Endothelial cell of umbilical vein (primary cell): ENCODE results near the gene FXR1. TPM values are rescaled to one million over a fixed set of nuclear protein-coding genes. Genes with fewer than 3 reads are reported as not detected.

ENCODE experiments used
- BruUV-seq: library from RNA; stranded (reverse); fragments of 400-500 nt; replicated peaks from 2 replicates; lab custom pipeline; 2021; lab: Mats Ljungman, UMichigan
- CTCF ChIA-PET: fragments of 300-600, 350-600 bp; sonication (Branson Sonifier 250); formaldehyde crosslinking; loops from one replicate; lab custom pipeline; 2021; ENCODE audit warnings: antibody characterized with exemption, inconsistent platforms; lab: Charles Lee
- POLR2A ChIA-PET: fragments of 300-600, 350-600 bp; sonication (Branson Sonifier 250); formaldehyde crosslinking; loops from one replicate; lab custom pipeline; 2021; ENCODE audit warnings: antibody characterized with exemption, inconsistent platforms; lab: Charles Lee
- DNase-seq: peaks from one replicate; pipeline ENCODE4 v3.0.0-alpha.2; 2011; ENCODE audit warnings: low read depth, low spot score
- FAIRE-seq: peaks from 2 replicates; lab custom pipeline; 2011; peaks lifted over from hg19 to GRCh38; lab: Jason Lieb, UNC
- H2AFZ ChIP-seq: 2 replicates; pipeline ENCODE4 v1.6.0; 2012; ENCODE audit warnings: low read depth, low read length, control low read depth, inconsistent platforms
- H3K27ac ChIP-seq: 2 replicates; pipeline ENCODE4 v1.5.1; 2011; ENCODE audit warnings: low read depth, mild to moderate bottlenecking, control low read depth, low read length, moderate library complexity; ENCODE audit not compliant: insufficient read depth
- H3K27me3 ChIP-seq, 2 experiments: 2 replicates each; pipeline versions ENCODE4 v1.6.0 to v1.6.1; 2011; ENCODE audit warnings: low read length in 2 of 2, mixed read lengths in 1 of 2; ENCODE audit not compliant: control insufficient read depth in 2 of 2, insufficient read depth in 2 of 2
- H3K36me3 ChIP-seq, 2 experiments: 2 replicates in 1 of 2; 3 replicates in 1 of 2; pipeline ENCODE4 v1.5.1; 2011; ENCODE audit warnings: low read length in 2 of 2, mild to moderate bottlenecking in 1 of 2, moderate library complexity in 1 of 2; ENCODE audit not compliant: control insufficient read depth in 2 of 2, insufficient read depth in 2 of 2; ENCODE audit errors: extremely low read depth in 1 of 2
- H3K4me1 ChIP-seq: 3 replicates; pipeline ENCODE4 v1.5.1; 2011; ENCODE audit warnings: mild to moderate bottlenecking, low read length; ENCODE audit not compliant: control insufficient read depth, insufficient read depth; ENCODE audit errors: extremely low read depth
- H3K4me2 ChIP-seq: 2 replicates; pipeline ENCODE4 v1.6.1; 2011; ENCODE audit warnings: low read length, control low read depth, mixed read lengths; ENCODE audit not compliant: insufficient read depth
- H3K4me3 ChIP-seq, 3 experiments: fragments of 200-600 bp in 1 of 3; sonication (generic), shearing (Covaris generic) in 1 of 3; replicated peaks in 1 of 3; 2 replicates each; pipeline ENCODE4 v1.5.1; 2011 to 2016; ENCODE audit warnings: control low read depth in 3 of 3, low read length in 3 of 3, mild to moderate bottlenecking in 2 of 3, inconsistent platforms in 1 of 3, low read depth in 1 of 3, moderate library complexity in 1 of 3; ENCODE audit not compliant: insufficient read depth in 1 of 3
- H3K79me2 ChIP-seq: 2 replicates; pipeline ENCODE4 v1.6.0; 2012; ENCODE audit warnings: low read length, inconsistent platforms; ENCODE audit not compliant: control insufficient read depth, insufficient read depth
- H3K9ac ChIP-seq: replicated peaks from 2 replicates; pipeline ENCODE3; 2011; ENCODE audit warnings: low read length, control low read depth; ENCODE audit not compliant: insufficient read depth; ENCODE audit errors: extremely low read depth
- H3K9me1 ChIP-seq: replicated peaks from 3 replicates; pipeline ENCODE4 v1.6.0; 2011; ENCODE audit warnings: mild to moderate bottlenecking, low read length; ENCODE audit not compliant: control insufficient read depth, insufficient read depth; ENCODE audit errors: extremely low read depth
- H3K9me3 ChIP-seq: replicated peaks from 2 replicates; pipeline ENCODE4 v1.5.1; 2012; ENCODE audit warnings: low read length, inconsistent platforms; ENCODE audit not compliant: control insufficient read depth, insufficient read depth
- H4K20me1 ChIP-seq: replicated peaks from 2 replicates; pipeline ENCODE3; 2011; ENCODE audit warnings: mild to moderate bottlenecking, low read length; ENCODE audit not compliant: control insufficient read depth, insufficient read depth; ENCODE audit errors: extremely low read depth
- CTCF ChIP-seq, 2 donors: IDR thresholded peaks; 1 replicate in 1 of 2; 2 replicates in 1 of 2; pipeline ENCODE4 v1.5.1; 2011; ENCODE audit warnings: low read length in 2 of 2, mild to moderate bottlenecking in 2 of 2, moderate library complexity in 2 of 2, control low read depth in 1 of 2, inconsistent platforms in 1 of 2, low read depth in 1 of 2; ENCODE audit not compliant: insufficient read depth in 1 of 2; ENCODE audit errors: extremely low read depth in 1 of 2
- EZH2 ChIP-seq: IDR thresholded peaks from 2 replicates; pipeline ENCODE4 v1.6.1; 2012; ENCODE audit warnings: borderline replicate concordance, low read depth, mild to moderate bottlenecking, moderate library complexity, low read length, inconsistent platforms; ENCODE audit not compliant: severe bottlenecking
- FOS ChIP-seq: IDR thresholded peaks from 2 replicates; pipeline ENCODE4 v1.6.1; 2011; ENCODE audit warnings: mild to moderate bottlenecking, low read length, moderate library complexity, borderline replicate concordance; ENCODE audit not compliant: insufficient read depth
- GATA2 ChIP-seq: IDR thresholded peaks from 2 replicates; pipeline ENCODE4 v1.7.0; 2011; ENCODE audit warnings: low read depth, mild to moderate bottlenecking, moderate library complexity, mixed read lengths, low read length; ENCODE audit not compliant: insufficient read length, insufficient read depth
- JUN ChIP-seq: IDR thresholded peaks from 2 replicates; pipeline ENCODE4 v1.6.1; 2011; ENCODE audit warnings: borderline replicate concordance, low read depth; ENCODE audit not compliant: insufficient read length, insufficient read depth
- MYC ChIP-seq: IDR thresholded peaks from one replicate; pipeline ENCODE4 v1.6.1; 2011; ENCODE audit warnings: mild to moderate bottlenecking, low read depth, low read length
- POLR2A ChIP-seq: IDR thresholded peaks from 2 replicates; pipeline ENCODE4 v1.6.1; 2012; ENCODE audit warnings: low read depth, mild to moderate bottlenecking, control low read depth, low read length
- POLR2AphosphoS5 ChIP-seq: IDR thresholded peaks from 2 replicates; pipeline ENCODE4 v1.6.1; 2012; ENCODE audit warnings: low read depth, mild to moderate bottlenecking, control low read depth, low read length, moderate library complexity; ENCODE audit not compliant: insufficient read depth
- dilution Hi-C: fragments of 300-500 bp; cut with MboI; formaldehyde crosslinking; loops from one replicate; pipeline ENCODE4 v1.15.0; 2019; ENCODE audit warnings: low sequenced_read_pairs; ENCODE audit not compliant: extremely low pct_ligation_motif_present
- intact Hi-C: fragments of 100-400 bp; cut with micrococcal nuclease; formaldehyde crosslinking; loops from one replicate; pipeline ENCODE4 v1.10.0; 2022
- polyA plus RNA-seq, 4 experiments: library from polyadenylated mRNA; depleted of rRNA in 3 of 4; stranded (reverse) in 3 of 4; unstranded in 1 of 4; fragments of >200 nt; gene quantifications; 2 replicates each; pipeline versions ENCODE4 v1.2.1 to v1.2.3, GENCODE V29; 2011 to 2012; ENCODE audit warnings: missing spikeins in 1 of 4
- total RNA-seq: library from RNA; stranded (reverse); gene quantifications from 2 replicates; pipeline ENCODE4 v1.2.3, GENCODE V29; 2021
- TF ChIP-seq, protein P1 (sequence below): IDR thresholded peaks from 2 replicates; pipeline ENCODE4 v1.6.1; 2011; ENCODE audit not compliant: insufficient read depth, insufficient read length

FXR1 gene
- total and polyA plus RNA-seq, 2 donors (not counting 3 experiments of a cell fraction or from before 2014, with no cell fraction given): 87.3 to 186 TPM

DNA sequence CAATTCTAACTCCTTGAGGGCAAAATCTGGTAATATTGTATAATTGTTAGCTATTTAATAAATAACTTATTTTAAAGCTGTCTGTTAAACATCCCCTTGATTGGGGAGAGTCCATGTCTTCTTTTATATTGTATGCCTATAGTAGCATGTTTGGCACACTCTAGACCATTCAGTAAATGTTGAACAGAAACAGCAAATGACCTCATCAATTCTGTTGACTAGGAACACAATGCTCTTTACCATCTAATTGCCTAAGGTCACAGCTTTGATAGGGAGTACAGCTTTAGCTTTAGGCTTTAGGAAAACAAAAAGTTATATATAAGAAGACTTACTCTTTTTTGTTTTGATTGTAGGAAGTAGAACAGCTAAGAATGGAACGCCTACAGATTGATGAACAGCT is 50.1 kb downstream of the FXR1 start:
- no peak for FAIRE-seq

More for the DNA sequence above, 50.1 kb downstream of the FXR1 start:
- CTCF ChIA-PET: interaction anchor here (0.9 to 1.3 kb wide), 3 partner anchors 14 to 21 kb away, joined by 3 to 4 read pairs (median 3); no protein-coding TSS in a partner anchor
- H3K27ac ChIP-seq: no peak overlapping the region
- H3K79me2 ChIP-seq: peaks cover 2% of the 10 kb centered on the region
- no peak for DNase-seq
- H2AFZ ChIP-seq: no peak overlapping the region
- H3K9me1 ChIP-seq: no peaks in the 10 kb centered on the region
- H3K4me2 ChIP-seq: no peak overlapping the region
- TF ChIP-seq MYC: no peak
- TF ChIP-seq GATA2: no peak
- TF ChIP-seq CTCF (IDR thresholded peaks at IDR 0.05; ENCODE audit: extremely low read depth in 1 of 2, insufficient read depth in 1 of 2, low read depth in 1 of 2, low read length in 2 of 2): no peak
- TF ChIP-seq JUN: no peak
- TF ChIP-seq POLR2AphosphoS5: no peak
- TF ChIP-seq EZH2: no peak
- TF ChIP-seq FOS: no peak
- TF ChIP-seq, protein P1, sequence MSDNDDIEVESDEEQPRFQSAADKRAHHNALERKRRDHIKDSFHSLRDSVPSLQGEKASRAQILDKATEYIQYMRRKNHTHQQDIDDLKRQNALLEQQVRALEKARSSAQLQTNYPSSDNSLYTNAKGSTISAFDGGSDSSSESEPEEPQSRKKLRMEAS: no peak
- TF ChIP-seq POLR2A: no peak
- intact Hi-C loops: no loop called here
- H3K4me1 ChIP-seq: no peaks in the 10 kb centered on the region
- BruUV-seq: no TSS peak
- H3K4me3 ChIP-seq: no peak overlapping the region
- H3K9ac ChIP-seq: no peak overlapping the region
- dilution Hi-C loops: no loop called here
- peaks cover 3 to 26% of the 10 kb centered on the region in 2 experiments for H3K36me3 ChIP-seq
- no peaks in the 10 kb centered on the region for H4K20me1 ChIP-seq
- H3K27me3 ChIP-seq: no peaks in the 10 kb centered on the region
- H3K9me3 ChIP-seq: no peaks in the 10 kb centered on the region
- POLR2A ChIA-PET: no interaction called here
